Activated T-helper 1 cell treated with Interleukin-2 at 50 U/mL for 16 hours (primary cell): ENCODE results near the gene RPL37A.
"Not testable (repeated sequence)": the region's sequence is repeated elsewhere in the genome, so short reads cannot be mapped to it uniquely, and the experiment has no call there.

Source experiments
- DNase-seq: peaks from one replicate; pipeline ENCODE4 v3.0.0-alpha.2; 2020; ENCODE audit warnings: low read depth

Gene RPL37A

DNA sequence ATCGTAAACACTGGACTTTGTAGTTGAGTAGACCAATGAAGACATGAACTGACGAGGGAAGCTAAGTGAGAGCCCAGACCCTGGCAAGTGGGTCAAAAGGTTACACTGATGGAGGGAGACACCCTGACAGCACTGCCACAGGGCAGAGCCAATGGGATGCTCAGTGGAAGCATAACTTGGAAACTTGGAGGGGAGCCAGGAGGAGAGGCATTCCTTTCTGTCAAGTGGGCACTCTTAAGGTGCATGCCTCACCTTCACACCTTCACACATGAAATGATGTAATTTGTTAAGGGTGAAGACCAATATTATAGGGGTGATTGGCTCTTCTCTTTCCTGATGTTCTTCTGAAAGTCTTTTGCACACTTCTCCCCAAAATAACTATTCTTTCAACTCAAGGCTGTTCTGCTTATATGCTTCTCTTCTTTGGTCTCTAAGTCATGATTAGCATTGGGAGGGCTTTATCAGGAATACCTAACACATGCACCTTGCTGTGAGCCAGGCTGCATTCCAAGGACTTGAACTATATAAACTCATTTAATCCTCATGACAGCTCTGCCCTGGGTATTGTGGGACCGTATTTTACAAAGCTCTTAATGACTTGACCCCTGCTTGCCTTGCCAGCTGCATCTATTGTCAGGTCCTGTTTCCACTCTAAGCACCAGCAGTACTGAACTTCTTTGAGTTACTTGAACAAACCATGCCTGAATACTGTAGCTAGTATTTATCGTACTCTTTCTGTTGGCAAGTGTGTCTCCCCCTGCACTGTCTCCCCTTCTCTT lies 19.0 kb downstream of the RPL37A start:
- no peak for DNase-seq

DNA sequence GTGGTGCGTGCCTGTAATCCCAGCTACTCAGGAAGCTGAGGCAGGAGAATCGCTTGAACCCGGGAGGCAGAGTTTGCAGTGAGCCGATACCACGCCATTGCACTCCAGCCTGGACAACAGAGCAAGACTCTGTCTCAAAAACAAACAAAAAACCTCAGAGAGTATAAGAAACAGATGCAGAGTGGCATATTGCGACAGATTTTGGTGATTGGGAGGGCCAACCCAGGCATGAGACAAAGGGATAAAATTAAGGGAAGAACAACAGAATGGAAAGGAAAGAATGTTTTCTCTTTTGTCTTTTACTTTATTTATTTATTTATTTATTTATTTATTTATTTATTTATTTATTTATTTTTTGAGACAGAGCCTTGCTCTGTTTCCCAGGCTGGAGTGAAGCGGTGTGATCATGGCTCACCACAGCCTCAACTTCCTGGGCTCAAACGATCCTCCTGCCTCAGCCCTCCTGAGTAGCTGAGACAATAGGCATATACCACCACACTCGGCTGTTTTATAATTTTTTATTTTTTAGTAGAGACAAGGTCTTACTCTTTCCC lies 20.0 kb downstream of the RPL37A start:
- DNase-seq, result not testable (repeated sequence)

DNA sequence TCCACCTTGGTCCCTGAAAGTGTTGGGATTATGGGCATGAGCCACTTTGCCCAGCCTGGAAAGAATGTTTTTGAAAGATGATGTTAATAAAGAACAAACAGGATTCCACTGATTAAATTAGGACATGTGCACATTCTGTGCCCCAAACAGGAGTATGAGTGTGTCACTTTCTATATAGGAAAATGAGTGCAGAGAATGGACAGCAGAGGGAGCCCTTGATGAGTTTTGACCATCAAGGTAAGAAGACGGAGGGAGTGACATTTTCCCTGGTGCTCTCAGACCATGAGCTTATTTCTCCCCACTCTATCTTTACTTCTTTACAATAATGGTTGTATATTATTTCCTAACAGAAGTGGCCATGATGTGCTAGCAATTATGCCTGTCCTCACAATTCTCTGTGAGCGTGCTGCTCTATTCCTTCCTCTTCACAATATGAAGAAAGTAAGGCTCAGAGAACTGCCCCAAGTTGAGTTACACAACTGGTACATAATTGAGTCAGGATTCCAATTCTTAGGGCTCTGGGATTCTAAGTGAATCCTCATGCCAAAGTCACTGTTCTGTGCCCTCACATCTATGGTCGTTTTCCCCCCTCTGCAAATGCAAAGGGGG lies 20.6 kb downstream of the RPL37A start:
- no peak for DNase-seq

DNA sequence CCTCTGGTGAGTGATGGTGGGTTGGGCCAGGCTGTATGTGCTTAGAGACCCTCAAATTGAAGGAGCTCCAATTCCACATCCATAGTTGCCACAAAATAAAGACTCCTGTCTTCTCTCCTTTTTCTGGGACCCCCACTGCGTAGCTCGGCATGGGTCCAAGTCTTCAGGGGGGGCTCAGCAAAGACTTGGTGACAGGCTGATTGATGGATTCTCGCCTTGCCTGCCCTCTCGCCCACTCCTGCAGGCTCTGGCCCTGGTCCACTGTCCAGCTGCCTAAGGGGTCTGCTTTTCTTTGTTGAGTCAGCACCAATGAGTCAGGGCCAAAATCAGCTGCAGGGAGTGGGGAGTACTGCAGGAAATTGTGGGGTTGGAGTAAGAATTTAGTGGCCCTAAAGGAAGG lies 21.5 kb downstream of the RPL37A start:
- no peak for DNase-seq

DNA sequence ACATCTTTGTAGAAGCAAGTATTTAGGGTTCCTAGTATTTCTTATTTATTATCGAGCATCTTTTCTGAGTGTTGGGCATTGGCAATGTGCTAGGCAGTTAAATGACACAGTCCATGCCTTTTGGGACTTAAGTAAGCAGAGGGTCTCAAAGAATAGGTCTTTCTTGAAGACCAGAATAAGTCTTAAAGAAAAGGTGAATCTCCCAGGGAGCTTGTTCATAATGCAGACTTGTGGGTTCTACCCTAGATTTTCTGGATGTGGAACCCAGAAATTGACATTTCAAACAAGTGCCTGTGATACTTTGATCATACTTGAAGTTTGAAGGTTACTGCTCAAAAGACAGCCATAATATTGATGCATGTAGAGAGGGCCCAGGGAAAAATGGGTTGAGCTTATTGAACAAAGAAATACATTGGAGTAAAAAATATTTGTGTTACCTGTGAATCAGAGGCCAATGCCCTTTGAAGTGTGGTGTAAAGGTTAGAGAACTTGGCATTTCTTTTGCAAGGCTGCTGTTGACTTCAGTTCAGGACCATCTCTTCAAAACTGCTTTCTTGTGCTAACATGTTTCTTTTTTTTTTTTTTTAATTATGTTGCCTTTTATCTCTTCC lies 24.4 kb downstream of the RPL37A start:
- DNase-seq, result no peak

DNA sequence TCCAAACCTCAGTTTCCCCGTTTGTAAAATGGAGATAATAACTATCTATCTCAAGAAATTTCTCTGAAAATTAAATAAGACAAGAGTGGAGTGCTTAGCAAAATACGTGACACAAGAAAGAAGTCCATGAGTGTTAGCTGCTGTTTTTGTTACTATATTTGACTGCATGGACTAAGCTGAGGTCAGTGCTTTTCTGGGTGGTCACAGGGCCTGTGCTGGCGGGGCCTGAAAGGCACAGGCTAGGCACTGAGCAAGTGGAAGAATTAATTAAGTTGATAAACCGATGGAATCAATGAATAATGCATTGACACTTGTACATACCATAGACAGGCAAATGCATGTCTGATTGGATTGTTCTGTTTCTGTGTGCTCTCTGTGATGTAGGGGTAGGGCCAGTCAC lies 27.3 kb downstream of the RPL37A start:
- no peak for DNase-seq

DNA sequence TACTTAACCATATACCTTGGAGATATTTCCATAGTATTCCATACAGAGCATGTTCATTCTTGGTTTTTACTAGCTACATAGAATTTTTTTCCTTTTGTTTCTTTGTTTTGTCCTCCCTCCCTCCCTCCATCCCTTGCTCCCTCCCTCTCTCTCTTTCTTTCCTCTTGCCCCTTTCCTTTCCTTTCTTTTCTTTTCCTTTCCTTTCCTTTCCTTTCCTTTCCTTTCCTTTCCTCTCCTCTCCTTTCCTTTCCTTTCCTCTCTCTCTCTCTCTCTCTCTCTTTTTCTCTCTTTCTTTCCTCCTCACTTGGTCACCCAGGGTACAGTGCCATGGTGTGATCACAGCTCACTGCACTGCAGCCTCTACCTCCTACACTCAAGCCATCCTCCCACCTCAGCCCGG lies 28.3 kb downstream of the RPL37A start:
- no peak for DNase-seq

DNA sequence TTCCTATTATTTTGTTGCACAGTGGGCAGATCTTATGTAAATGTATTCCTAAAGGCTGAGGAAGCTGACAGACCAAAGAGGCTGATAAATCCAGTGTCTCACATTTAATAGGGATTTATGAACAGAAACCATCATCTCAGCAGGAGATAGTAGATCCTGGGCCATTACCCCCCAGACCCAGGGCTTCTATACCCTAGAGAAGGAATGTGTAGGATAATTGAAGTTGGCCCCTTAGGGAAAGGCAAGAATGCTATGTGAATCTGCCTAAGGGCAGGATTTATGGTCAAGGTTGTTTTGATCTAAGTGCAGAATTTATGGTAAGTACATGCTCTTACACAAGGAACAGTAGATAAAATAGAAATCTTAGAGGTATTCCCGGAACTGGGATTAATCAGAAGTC lies 29.0 kb downstream of the RPL37A start:
- no peak for DNase-seq

DNA sequence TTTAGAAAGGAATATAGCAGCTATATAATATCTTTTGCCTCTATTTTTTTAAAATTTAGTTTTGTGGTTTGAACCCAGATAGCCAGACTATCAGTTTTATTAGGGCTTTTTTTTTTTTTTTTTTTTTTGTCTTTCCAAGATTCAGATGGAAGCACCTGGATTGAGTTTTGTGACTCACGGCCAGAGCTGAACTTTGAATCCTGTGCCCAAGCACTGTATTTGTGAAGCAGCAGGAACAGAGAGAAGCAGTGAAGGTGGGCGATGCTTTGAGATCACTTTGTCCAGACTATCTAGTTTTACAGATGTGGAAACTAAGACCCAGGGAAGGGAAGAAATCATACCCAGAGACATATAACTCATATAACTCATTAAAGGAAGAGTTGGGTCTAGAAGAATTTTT lies 33.9 kb downstream of the RPL37A start:
- DNase-seq, result no peak

DNA sequence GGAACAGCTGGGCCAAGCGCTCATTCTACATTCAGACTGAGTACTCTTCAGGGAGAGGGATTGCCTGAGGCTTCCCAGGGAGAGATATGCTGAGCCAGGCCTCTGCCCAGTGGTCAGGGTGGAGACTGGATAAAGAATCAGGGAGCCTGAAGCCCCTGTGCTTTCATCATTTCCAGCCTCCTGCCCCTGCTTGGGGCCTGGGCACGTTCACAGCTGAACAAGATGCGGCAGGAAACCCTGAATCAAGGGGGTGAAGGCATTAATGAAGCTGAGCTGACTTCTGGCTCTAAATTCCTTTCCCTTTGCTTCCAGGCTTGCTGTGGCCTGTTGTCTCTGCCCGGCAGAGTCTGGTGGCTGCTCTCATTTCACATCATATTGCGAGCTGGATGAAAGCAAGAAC lies 35.0 kb downstream of the RPL37A start:
- DNase-seq, result no peak

DNA sequence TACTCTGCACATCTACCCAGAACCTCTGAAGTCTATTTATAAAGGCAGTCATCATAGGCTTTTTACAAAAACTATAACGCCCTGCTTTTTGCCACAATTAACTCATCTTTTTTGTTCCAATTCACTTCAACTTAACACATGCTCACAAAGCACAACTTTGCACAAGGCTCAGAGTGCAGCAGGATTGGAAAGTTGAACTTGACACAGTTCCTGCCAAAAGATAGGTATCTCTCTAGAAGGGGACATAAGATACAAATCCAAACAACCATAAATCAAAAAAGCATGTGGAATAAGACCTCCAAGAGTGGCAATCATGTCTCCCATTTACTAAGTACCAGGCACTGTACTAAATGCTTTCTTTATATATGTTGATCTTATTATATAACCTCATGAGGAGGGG lies 36.2 kb downstream of the RPL37A start:
- DNase-seq, result no peak

DNA sequence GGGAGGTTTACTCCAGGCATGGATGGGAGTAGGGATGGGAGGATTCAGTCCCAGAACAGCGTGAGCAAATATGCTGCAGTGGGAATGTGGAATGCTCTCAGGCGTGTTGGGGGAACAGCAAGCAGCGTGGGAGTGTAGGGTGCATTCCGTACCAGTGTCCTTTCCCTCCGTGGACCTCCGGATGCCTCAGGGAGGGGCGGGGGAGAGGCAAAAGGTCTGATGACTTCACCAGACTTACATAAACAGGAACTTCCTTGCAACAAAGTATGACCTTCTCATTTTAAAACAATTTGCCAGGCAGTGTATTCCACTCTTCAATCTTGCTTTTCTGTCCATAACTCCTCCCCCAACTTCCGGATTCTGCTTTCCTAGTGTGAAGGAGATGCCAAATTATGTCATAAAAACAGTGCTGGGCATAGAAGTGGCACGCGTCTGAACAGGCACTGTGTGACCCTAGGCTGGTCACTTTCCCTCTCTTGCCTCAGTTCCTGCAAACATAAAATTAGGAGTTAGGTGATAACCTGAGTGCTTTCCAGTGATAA lies 36.9 kb downstream of the RPL37A start:
- no peak for DNase-seq

DNA sequence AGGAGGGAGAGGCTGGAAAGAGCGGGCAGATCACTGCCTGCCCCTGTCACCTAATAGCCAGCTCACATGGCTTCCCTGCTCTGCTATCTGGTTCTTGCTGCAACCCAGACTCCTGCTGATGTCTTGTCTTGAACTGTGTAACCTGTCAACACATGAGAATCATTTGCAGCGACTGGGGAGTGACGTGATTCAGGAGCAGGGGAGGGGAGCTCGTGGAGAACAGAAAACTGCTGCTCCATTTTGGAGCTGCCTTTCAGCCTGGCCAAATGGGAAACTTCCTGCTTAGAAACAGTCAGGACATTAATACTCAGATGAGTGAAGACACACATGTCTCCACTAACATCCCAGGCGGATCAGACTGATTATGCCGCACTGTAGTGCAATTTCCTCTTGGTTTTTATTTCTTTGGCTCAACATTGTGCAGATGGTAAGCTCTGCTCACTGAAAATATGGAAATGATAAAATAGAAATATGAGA lies 38.1 kb downstream of the RPL37A start:
- DNase-seq, result no peak

DNA sequence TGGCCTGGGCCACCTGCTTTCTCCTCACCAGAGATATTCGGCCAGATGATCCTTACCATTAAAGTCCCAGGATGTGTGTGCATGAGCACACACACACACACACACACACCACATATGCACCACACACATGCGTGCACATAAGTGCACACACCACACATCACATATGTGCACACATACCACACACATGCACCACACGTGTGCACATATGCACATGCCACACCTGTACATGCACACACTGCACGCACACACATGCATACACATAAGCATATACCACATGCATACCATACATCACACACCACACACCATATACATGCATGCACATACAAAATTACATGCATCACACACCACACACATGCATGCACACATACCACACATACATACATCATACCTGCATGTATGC lies 38.7 kb downstream of the RPL37A start:
- DNase-seq, result no peak

DNA sequence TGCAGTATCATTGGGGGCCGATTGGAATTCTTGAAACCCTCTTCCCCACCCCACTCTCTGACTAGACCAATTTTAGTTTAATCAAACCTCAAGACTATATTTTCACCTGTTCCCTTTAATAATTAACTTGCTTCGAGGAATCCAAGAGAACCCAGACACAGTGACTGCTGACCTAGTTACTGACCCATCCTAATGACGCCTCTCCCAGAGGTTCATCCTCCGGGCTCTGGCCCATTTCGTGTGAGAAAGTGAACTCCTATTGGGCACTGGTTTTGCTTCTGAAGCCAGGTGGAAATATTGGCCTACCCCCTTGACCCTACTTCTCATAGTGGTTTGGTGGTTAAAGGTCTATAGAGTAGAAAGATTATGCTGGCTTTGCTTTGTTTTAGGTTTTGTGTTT lies 39.9 kb downstream of the RPL37A start:
- no peak for DNase-seq

DNA sequence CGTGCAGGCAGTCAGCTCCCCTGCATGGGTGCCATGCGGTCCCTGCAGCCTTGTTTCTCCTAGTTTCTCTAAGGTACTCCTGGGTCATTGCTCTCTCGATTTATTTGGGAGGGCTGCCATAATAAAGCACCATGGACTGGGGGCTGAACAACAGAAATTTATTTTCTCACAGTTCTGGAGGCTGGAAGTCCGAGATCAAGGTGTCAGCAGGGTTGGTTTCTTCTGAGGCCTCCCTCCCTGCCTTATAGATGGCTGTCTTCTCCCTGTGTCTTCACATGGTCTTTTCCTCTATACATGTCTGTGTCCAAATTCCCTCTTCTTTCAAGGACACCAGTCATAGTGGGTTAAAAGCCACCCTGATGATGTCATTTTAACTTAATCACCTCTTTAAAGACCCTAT lies 40.5 kb downstream of the RPL37A start:
- no peak for DNase-seq

DNA sequence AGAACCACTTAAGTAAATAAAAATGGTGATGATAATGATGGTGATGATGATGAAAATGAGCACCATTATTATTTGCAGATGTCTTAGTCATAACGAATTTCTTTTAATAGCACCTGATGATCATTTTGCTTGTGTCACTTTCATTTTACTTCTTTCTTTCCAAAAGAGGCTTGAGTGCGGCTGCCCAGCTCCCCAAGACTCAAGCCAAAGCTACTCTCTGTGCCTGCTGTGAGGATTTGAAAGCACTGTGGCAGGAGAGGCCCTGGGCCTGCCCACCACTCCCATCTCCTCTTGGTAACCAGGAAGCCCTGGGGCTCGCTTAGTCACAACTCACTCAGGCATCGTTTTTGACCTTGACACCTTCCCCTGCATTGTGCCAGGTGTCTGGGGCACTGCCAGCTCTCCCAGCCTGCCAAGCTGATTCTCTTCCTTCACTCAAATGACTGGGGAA lies 41.2 kb downstream of the RPL37A start:
- DNase-seq, result no peak

DNA sequence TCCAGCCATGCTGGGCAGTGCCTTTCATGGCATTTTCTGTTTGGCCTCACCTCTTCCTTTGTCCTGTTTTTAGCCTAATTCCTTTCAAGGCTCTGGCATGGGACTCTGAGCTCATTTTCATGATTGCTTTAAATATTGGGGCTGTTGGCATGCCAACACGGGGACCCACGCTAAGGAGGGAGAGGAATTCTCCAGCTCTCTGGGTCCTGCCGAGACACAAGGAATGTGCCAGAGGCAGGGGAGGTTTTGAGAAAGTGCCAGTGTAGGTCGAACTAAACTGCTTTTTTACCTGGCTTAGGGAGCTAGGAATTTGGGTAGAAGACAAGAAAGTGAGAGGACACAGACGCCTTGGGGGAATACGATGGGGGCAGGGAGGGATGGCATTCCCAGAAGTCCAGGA lies 42.3 kb downstream of the RPL37A start:
- no peak for DNase-seq

DNA sequence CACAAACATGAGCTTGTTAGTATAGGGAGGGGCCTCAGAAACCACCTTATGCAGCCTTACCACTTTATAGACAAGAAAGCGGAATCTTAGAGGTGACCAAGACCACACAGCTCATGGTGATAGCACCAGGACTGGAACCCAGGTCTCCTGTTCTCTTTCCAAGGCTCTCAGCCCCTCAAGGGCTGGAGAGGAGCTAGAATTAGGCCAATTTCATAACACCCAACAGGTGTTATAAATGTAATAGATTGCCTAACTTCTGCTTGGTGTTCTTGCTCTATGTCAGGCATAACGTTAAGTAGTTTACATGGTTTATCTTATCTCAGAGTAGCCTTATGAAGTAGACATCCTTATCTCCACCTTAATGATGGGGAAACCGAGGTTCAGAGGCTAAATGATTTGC lies 42.9 kb downstream of the RPL37A start:
- DNase-seq, result no peak

DNA sequence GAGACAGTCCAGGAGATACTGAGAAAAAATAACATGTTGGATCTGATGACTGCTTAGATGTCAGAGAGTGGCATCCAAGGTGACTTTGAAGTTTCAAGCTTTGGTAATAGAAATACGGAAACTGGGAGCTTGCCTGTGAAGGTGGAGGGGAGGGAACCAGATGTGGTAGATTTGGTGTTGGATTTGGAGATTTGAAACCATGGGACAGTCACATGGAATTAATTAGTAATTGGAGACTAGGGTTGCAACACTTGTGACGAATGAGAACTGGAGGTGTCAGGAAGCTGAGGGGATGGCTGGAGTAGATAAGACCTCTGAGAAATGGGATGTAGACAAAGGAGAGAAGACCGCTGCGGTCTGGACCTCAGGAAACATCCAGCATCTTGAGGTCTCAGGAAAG lies 46.7 kb downstream of the RPL37A start:
- DNase-seq, result no peak

DNA sequence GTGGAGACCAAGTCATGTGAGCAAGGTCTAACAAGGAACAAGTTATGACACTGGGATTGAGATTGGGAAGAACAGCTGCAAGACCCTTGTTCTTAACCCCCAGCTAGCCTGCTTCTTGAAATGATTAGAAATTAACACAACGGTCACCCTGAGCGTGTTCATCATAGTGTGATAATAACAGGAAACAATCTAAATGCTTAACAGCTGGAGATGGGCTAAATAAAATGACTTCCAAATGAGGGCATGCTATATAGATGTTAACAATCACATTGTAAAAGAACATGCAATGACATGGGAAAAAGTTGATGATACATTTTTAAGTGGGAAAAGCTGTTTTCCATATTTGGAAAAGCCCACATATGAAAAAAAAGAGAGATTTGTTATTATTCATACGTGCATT lies 47.6 kb downstream of the RPL37A start:
- no peak for DNase-seq

DNA sequence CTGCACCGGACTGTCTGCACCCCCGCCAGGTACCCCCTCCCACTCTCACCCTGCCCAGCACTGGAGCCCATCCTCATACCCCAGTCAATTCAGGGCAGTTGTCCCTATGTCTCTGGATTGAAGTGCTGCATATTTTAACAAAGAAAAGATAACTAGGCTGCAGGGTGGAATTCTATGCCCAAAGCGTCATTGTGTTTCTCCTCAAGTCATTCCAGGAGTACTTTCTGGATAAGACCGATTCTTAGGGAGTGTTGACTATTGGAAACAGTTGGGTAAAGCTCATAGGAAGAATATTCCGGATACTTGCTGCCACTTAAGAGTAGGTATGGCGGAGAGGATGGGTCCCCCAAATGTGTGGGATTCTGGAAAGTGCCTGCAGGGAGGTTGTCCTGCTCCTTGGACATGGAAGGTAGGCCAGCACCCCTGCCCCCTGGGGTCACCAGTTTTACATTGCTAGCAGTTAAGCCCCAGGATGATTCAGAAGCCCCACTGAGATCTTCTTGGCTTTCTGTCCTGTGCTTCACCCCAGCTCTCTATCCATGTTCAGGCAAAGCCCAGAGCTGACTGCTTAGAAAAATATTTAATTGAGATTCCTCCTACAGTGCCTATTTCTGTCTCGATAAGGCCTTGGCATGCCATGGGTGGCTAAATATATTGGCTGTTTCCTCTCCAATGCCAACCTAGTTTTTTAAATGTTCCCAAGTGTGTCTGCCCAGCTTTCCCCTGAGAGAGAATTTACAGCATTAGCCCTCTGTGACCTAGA lies 48.2 kb downstream of the RPL37A start:
- no peak for DNase-seq
